Esophagus squamous epithelium (tissue), 5 donors: Measurements from ENCODE around the gene ALDH8A1. TPM values are rescaled to one million over a fixed set of nuclear protein-coding genes. Genes with fewer than 3 reads are reported as not detected.

Source experiments
- DNase-seq: peaks from one replicate; lab custom pipeline; 2025; lab: John Stamatoyannopoulos, UW
- H3K27ac ChIP-seq, 4 donors: fragments of 200-600 bp; sonication (generic); one replicate each; pipeline ENCODE4 v1.5.1; 2016 to 2019; ENCODE audit warnings: mild to moderate bottlenecking in 1 of 4
- H3K27me3 ChIP-seq, 4 donors: fragments of 200-600 bp; sonication (generic); 1 replicate in 3 of 4; 2 replicates in 1 of 4; pipeline versions ENCODE4 v1.5.1 to v1.6.0; 2017 to 2021; ENCODE audit warnings: antibody characterized with exemption in 1 of 4
- H3K36me3 ChIP-seq, 3 donors: fragments of 200-600 bp; sonication (generic); one replicate each; pipeline ENCODE4 v1.5.1; 2016 to 2019
- H3K4me1 ChIP-seq, 3 donors: fragments of 200-600 bp; sonication (generic); one replicate each; pipeline ENCODE4 v1.5.1; 2017 to 2019
- H3K4me3 ChIP-seq, 4 donors: fragments of 200-600 bp; sonication (generic); 1 replicate in 3 of 4; 2 replicates in 1 of 4; pipeline ENCODE4 v1.5.1; 2016 to 2019; ENCODE audit warnings: mild to moderate bottlenecking in 2 of 4, moderate library complexity in 1 of 4
- H3K9me3 ChIP-seq, 3 donors: fragments of 200-600 bp; sonication (generic); one replicate each; pipeline ENCODE4 v1.5.1; 2016 to 2019
- CTCF ChIP-seq, 6 experiments: fragments of 450-650 bp in 4 of 6; fragments of 200-600 bp in 2 of 6; sonication (generic) in 2 of 6; IDR thresholded peaks; one replicate each; pipeline ENCODE4 v1.5.1; 2016 to 2019; ENCODE audit warnings: antibody characterized with exemption in 6 of 6, mild to moderate bottlenecking in 4 of 6, moderate library complexity in 4 of 6
- POLR2A ChIP-seq, 4 donors: fragments of 450-650 bp; IDR thresholded peaks; one replicate each; pipeline ENCODE4 v1.6.1; 2017; ENCODE audit warnings: antibody characterized with exemption in 4 of 4, mild to moderate bottlenecking in 4 of 4, moderate library complexity in 3 of 4
- WGBS, 2 donors: methylation state at CpG; one replicate each; pipeline ENCODE4 v1.1.5; 2018; 5-methylcytosine and 5-hydroxymethylcytosine counted together
- intact Hi-C: fragments of 100-400 bp; cut with DNase I; formaldehyde crosslinking; loops from one replicate; pipeline ENCODE4 v1.15.0; 2022
- total RNA-seq, 4 donors: library from RNA; depleted of rRNA; stranded (reverse); fragments of >200 nt; gene quantifications; one replicate each; pipeline ENCODE4 v1.1.0, GENCODE V29; 2016
- donor health status: DM: yes; HTN: yes; CAD: no.

Gene ALDH8A1
- total RNA-seq = under 1 TPM in 3 of 4 donors, not detected in 1; 0.13 to 0.76 (median 0.62) TPM

- no peaks in the 10 kb centered on the region for H3K36me3 ChIP-seq
- H3K27ac ChIP-seq = no peak within 1 kb of the TSS
- no peaks in the 10 kb centered on the region for H3K4me1 ChIP-seq
- intact Hi-C loops = loop anchor here (10.0 kb wide), 1 partner anchor 795 kb away; no protein-coding TSS in a partner anchor
- no peaks in the 10 kb centered on the region for H3K9me3 ChIP-seq
- H3K27me3 ChIP-seq = no peaks in the 10 kb centered on the region
- no peak for DNase-seq
- TF ChIP-seq POLR2A (IDR thresholded peaks at IDR 0.05) (no peak), CTCF (IDR thresholded peaks at IDR 0.05) (no peak)
- no peak within 1 kb of the TSS for H3K4me3 ChIP-seq
- WGBS, 2 donors = 79 to 86% methylated on average over 4 of the region's 4 CpGs
Observed at GRCh38 chr6:134949927-134950326, at the start of gene ALDH8A1. Gene ALDH8A1, minus strand, starts transcription at chr6:134950101. Its CDS starts 48 bp downstream, at chr6:134950053.

GRCh38 chr6:134999107-134999506 lies 49.2 kb upstream of the ALDH8A1 start:
- DNase-seq = no peak
- 94 to 95% methylated on average over 1 of the region's 1 CpG for WGBS, 2 donors
- TF ChIP-seq CTCF (IDR thresholded peaks at IDR 0.05) (no peak), POLR2A (IDR thresholded peaks at IDR 0.05) (no peak)
- H3K27ac ChIP-seq = no peak overlapping the region
- no peak overlapping the region for H3K4me3 ChIP-seq
- intact Hi-C loops = no loop called here
- H3K27me3 ChIP-seq = no peaks in the 10 kb centered on the region
- H3K9me3 ChIP-seq = no peaks in the 10 kb centered on the region
- H3K4me1 ChIP-seq = no peaks in the 10 kb centered on the region
- peaks cover 0 to 48% (median 0%) of the 10 kb centered on the region in 3 donors for H3K36me3 ChIP-seq

- WGBS, 2 donors = 91 to 93% methylated on average over 9 of the region's 9 CpGs
- H3K36me3 ChIP-seq = peaks cover 0 to 65% (median 4%) of the 10 kb centered on the region in 3 donors
- no peaks in the 10 kb centered on the region for H3K9me3 ChIP-seq
- TF ChIP-seq POLR2A (IDR thresholded peaks at IDR 0.05) (no peak), CTCF (IDR thresholded peaks at IDR 0.05) (no peak)
- no peak overlapping the region for H3K27ac ChIP-seq
- intact Hi-C loops = no loop called here
- H3K27me3 ChIP-seq = no peaks in the 10 kb centered on the region
- no peak for DNase-seq
- no peak overlapping the region for H3K4me3 ChIP-seq
- H3K4me1 ChIP-seq = no peaks in the 10 kb centered on the region
Observed at GRCh38 chr6:134997133-134997995, 47.5 kb upstream of the ALDH8A1 start.

GRCh38 chr6:134995536-134995935 lies 45.6 kb upstream of the ALDH8A1 start:
- H3K27ac ChIP-seq = no peak overlapping the region
- H3K4me3 ChIP-seq = no peak overlapping the region
- no peaks in the 10 kb centered on the region for H3K9me3 ChIP-seq
- peaks cover 0 to 78% (median 4%) of the 10 kb centered on the region in 3 donors for H3K36me3 ChIP-seq
- no peak for TF ChIP-seq POLR2A (IDR thresholded peaks at IDR 0.05)
- TF ChIP-seq CTCF (IDR thresholded peaks at IDR 0.05) = no peak
- no peaks in the 10 kb centered on the region for H3K4me1 ChIP-seq
- 77 to 96% methylated on average over 1 of the region's 1 CpG for WGBS, 2 donors
- no peak for DNase-seq
- intact Hi-C loops = no loop called here
- H3K27me3 ChIP-seq = no peaks in the 10 kb centered on the region

GRCh38 chr6:134994431-134994830 lies 44.5 kb upstream of the ALDH8A1 start:
- H3K9me3 ChIP-seq = no peaks in the 10 kb centered on the region
- no peak for DNase-seq
- intact Hi-C loops = no loop called here
- no peak overlapping the region for H3K27ac ChIP-seq
- H3K4me3 ChIP-seq = no peak overlapping the region
- H3K36me3 ChIP-seq = peaks cover 4 to 87% (median 4%) of the 10 kb centered on the region in 3 donors
- TF ChIP-seq POLR2A (IDR thresholded peaks at IDR 0.05) (no peak), CTCF (IDR thresholded peaks at IDR 0.05) (no peak)
- no peaks in the 10 kb centered on the region for H3K4me1 ChIP-seq
- no peaks in the 10 kb centered on the region for H3K27me3 ChIP-seq
